Neural crest cell (in vitro differentiated cells): ENCODE results near the gene MINDY4. TPM values are rescaled to one million over a fixed set of nuclear protein-coding genes. Genes with fewer than 3 reads are reported as not detected.

Source experiments
- DNase-seq: peaks from one replicate; pipeline ENCODE4 v3.0.0; 2021; ENCODE audit warnings: low read depth, mixed read lengths, low spot score
- H3K27ac Mint-ChIP-seq: one replicate; pipeline ENCODE4 v1.8.0; 2021; ENCODE audit warnings: mild to moderate bottlenecking, mixed read lengths; ENCODE audit not compliant: unreplicated experiment
- H3K27me3 Mint-ChIP-seq: 2 replicates; pipeline ENCODE4 v1.8.0; 2021; ENCODE audit warnings: low read depth, mild to moderate bottlenecking, mixed read lengths
- H3K36me3 Mint-ChIP-seq: 2 replicates; pipeline ENCODE4 v1.8.0; 2021; ENCODE audit warnings: low read depth, mild to moderate bottlenecking, mixed read lengths
- H3K4me1 Mint-ChIP-seq: 2 replicates; pipeline ENCODE4 v1.8.0; 2021; ENCODE audit warnings: mixed read lengths
- H3K4me3 Mint-ChIP-seq: one replicate; pipeline ENCODE4 v1.8.0; 2021; ENCODE audit warnings: mild to moderate bottlenecking, mixed read lengths
- H3K9me3 Mint-ChIP-seq: 2 replicates; pipeline ENCODE4 v1.8.0; 2021; ENCODE audit warnings: mixed read lengths
- CTCF ChIP-seq: fragments of 200-600 bp; sonication (generic); conservative IDR thresholded peaks from 2 replicates; pipeline ENCODE4 v1.5.0; 2021; ENCODE audit warnings: antibody characterized with exemption, mild to moderate bottlenecking
- total RNA-seq: library from RNA; stranded (reverse); gene quantifications from 2 replicates; pipeline ENCODE4 v1.2.1, GENCODE V29; 2021

MINDY4 gene
- total RNA-seq, 1 donor from 2014 or later: 9.2 TPM

- Mint-ChIP-seq H3K4me3 (no peak overlapping the region), H3K4me1 (no peaks in the 10 kb centered on the region), H3K27ac (no peak overlapping the region), H3K36me3 (no peaks in the 10 kb centered on the region), H3K9me3 (no peaks in the 10 kb centered on the region), H3K27me3 (no peaks in the 10 kb centered on the region)
- no peak for TF ChIP-seq CTCF
- DNase-seq: no peak
These were observed 152.7 kb downstream of the MINDY4 start for GRCh38 chr7:30923774-30924413.

- no peaks in the 10 kb centered on the region for H3K4me1 Mint-ChIP-seq
- H3K27me3 Mint-ChIP-seq: no peaks in the 10 kb centered on the region
- H3K27ac Mint-ChIP-seq: no peak overlapping the region
- no peak for TF ChIP-seq CTCF
- no peaks in the 10 kb centered on the region for H3K36me3 Mint-ChIP-seq
- H3K4me3 Mint-ChIP-seq: no peak overlapping the region
- no peaks in the 10 kb centered on the region for H3K9me3 Mint-ChIP-seq
- no peak for DNase-seq
These were observed 153.4 kb downstream of the MINDY4 start for GRCh38 chr7:30924624-30925023.

- no peak overlapping the region for H3K4me3 Mint-ChIP-seq
- DNase-seq: no peak
- no peaks in the 10 kb centered on the region for H3K9me3 Mint-ChIP-seq
- H3K27me3 Mint-ChIP-seq: no peaks in the 10 kb centered on the region
- H3K36me3 Mint-ChIP-seq: no peaks in the 10 kb centered on the region
- H3K4me1 Mint-ChIP-seq: no peaks in the 10 kb centered on the region
- no peak for TF ChIP-seq CTCF
- H3K27ac Mint-ChIP-seq: no peak overlapping the region
These were observed 153.9 kb downstream of the MINDY4 start for GRCh38 chr7:30925117-30925516.

GRCh38 chr7:30925913-30926312 lies 154.7 kb downstream of the MINDY4 start:
- no peak overlapping the region for H3K4me3 Mint-ChIP-seq
- no peaks in the 10 kb centered on the region for H3K9me3 Mint-ChIP-seq
- no peaks in the 10 kb centered on the region for H3K4me1 Mint-ChIP-seq
- H3K27ac Mint-ChIP-seq: no peak overlapping the region
- DNase-seq: no peak
- H3K27me3 Mint-ChIP-seq: no peaks in the 10 kb centered on the region
- TF ChIP-seq CTCF: no peak
- no peaks in the 10 kb centered on the region for H3K36me3 Mint-ChIP-seq

GRCh38 chr7:30926313-30926712 lies 155.1 kb downstream of the MINDY4 start:
- no peak for TF ChIP-seq CTCF
- DNase-seq: no peak
- no peaks in the 10 kb centered on the region for H3K27me3 Mint-ChIP-seq
- no peaks in the 10 kb centered on the region for H3K36me3 Mint-ChIP-seq
- H3K4me3 Mint-ChIP-seq: no peak overlapping the region
- no peak overlapping the region for H3K27ac Mint-ChIP-seq
- H3K9me3 Mint-ChIP-seq: no peaks in the 10 kb centered on the region
- H3K4me1 Mint-ChIP-seq: no peaks in the 10 kb centered on the region
